ENCODE results near the gene ADAM12.

Gene ADAM12

DNA sequence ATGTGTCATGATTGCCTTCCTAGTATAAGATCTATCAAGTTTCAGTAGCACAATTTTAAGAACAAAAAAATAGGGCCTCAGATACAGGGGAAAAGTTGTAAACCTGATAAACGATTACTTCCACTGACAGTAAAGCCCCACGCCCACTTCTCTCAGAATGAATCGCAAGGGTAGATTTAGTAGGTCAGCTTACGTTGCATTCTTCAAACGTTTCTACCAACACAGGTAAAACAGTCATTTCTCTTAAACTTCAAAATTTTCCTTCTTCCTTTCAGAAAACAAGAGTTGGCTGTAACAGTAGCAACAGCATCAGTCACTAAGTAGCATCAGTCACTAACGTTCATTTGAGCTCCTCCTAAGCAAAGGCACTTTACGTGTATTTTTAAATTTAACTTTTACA lies 221.5 kb downstream of the ADAM12 start:
- no peak for DNase-seq

DNA sequence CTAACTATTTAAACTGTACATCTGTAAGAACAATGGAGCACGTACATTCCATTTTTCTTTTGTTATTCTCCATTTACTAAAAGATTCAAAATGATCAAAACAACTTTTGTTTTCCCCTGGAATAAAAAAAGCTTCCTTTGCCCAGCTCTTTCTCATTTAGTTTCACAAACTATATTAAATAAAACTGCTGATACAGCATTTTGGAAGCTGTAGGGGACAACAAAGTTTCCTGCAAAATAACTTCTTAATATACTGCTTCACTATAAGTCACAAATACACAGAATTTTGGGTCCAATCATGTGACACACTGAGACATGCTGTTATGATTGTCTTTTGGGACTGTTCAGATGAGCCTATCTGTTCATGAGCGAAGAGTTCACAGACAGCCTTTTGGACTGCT lies 222.4 kb downstream of the ADAM12 start:
- no peak for DNase-seq

DNA sequence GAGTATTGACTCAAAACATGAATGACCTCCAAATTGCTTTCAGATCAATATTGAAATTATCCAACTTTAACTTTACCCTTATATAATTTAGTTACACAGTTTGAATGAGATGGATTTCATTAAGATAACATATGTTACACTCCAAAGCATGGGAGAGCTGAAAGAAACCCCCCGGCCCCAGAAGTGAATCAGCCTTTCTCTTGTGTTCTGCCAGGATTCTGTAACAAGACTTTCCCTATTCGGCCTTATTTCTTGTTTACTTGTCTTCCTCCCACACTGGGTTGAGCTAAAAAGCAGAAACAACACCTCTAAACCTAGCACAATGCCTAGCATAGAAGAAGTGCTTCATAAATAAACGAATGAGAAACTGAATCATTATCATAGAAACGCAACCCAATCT lies 224.8 kb downstream of the ADAM12 start:
- DNase-seq, result no peak

DNA sequence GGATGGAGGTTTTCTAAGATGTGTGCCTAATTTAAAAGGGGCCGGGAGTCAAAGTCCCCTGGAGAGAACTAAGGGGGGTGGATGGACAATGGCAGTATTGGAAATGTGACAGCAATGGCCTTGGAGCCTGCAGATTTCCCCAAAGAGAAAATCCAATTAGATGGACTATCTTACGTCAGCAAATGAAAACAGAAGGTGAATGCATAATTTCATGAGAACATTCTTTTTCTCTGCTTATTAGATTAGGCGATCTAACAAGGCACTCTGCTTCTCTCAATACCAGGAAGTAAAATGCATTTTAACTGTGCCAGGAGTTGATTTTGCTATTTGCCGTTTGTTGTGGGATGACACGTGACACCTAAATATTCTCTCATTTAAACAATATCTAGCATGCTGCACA lies 226.6 kb downstream of the ADAM12 start:
- no peak for DNase-seq

DNA sequence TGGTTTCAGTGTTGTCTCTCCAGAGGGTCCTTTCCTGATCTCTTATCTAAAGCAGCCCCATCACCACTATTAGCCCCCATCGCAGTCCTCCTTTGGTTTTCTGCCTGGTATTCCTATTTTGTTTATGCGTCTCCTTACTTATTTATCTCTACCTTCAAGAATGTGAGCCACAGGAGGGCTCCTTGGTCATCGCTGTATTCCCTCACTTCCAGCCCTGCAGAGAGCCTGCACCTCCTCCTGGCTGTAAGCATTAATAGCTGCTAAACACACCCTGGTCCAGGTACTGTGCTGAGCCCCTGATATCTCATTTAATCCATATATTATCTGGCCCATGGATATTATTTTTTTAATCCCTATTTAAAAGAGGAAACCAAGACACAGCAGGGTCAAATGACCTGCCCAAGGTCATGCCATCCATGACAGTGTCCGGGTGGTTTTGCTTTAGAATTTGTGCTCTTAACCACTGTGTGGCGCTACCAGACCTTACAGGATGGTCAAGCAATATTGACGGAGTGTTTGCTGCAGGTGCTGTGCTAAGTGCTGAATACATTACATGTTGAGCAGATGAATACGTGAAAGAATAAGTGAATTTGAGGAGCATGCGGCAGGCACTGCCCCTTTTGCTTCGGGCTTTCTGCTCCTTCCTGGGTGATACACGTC lies 227.2 kb downstream of the ADAM12 start:
- no peak for DNase-seq

DNA sequence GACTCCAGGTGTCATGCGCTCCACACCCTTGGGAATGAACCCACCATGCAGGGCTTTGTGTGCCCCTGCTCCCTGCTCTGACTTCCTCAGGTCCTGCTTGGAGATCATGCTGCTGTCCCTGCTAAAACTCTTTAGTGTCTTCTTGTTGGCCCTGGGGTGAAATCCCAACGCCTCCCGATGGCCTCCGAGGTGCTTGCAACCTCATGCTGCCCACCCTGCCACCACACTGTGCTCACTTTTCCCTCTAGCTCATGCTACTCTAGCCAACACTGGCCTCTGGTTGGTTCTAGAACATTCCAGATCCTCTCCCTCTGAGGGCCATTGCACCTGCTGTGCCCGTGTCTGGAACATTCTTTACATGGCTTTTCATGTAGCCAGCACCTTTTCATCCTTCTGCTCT lies 227.7 kb downstream of the ADAM12 start:
- no peak for DNase-seq

DNA sequence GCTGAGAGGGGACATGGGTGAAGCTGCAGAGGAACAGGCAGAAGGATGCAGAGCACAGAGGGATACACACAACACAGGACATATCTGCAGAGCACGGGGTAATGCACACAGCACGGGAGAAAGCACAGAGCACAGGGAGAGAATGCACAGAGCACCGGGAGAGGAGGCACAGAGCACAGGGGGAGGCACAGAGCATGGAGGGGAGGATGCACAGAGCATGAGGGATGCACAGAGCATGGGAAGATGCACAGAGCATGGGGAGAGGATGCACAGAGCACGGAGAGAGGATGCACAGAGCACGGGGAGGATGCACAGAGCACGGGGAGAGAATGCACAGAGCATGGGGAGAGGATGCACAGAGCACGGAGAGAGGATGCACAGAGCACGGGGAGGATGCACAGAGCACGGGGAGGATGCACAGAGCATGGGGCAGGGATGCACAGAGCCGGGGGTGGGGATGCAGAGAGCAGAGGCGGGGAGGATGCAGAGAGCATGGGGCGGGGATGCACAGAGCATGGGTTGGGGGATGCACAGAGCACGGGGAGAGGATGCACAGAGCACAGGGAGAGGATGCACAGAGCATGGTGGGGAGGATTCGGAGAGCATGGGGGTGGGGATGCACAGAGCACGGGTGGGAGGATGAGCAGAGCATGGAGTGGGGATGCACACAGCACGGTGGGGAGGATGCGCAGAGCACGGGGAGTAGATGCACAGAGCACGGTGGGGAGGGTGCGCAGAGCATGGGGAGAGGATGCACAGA lies 230.0 kb downstream of the ADAM12 start:
- no peak for DNase-seq

DNA sequence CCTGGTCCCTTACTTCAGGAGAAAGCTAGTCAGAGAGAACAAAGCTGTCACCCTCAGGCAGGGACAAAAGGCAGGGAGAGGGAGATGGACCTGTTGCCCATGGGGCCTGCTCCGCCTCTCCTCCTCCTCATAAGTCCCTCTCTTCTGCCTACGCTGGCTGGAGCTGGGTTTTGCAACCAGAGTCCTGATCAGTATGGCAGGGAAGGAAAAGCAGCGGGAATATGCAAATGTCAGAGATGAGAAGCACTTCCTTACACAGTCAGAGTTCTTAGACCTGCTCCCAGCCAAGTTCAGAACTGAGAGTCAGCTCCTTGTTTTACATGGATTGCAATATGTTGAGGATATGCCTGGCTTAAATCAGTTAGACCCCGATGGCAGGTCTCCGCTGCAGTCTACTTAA lies 231.1 kb downstream of the ADAM12 start:
- no peak for DNase-seq

DNA sequence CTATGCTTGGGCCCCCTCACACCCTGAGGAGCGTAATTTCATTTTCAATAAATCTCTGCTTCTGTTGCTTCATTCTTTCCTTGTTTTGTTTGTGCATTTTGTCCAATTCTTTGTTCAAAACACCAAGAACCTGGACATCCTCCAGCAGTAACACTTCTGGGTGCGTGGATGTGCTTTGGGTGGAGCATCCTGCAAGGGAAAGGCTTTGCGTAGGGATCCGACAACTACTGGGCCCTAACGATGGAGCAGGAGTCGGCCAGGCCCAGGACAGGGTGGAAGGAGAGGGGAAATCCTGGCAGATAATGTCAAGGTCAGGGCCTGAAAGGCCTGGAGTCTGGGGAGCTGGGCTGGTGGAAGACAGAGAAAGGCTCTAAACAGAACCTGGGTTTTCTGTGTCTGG lies 231.8 kb downstream of the ADAM12 start:
- no peak for DNase-seq

DNA sequence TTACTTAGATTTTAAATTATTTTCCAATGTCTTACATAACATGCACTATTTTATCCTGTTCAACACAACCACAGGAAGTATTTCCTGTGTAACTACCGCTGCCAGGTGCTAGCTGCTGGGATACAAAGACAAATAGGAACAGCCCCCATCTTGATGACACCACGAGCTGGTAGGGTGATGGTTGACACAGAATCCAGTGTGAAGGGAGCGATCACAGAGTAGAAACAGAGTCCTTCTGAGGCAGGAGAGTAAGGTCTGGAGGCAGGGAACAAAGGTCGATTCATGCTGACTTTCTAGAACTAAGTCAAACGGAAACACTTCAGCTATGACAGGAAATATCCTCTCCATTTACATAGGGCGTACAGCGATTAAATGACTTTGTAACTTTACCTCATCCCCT lies 232.3 kb downstream of the ADAM12 start:
- no peak for DNase-seq

DNA sequence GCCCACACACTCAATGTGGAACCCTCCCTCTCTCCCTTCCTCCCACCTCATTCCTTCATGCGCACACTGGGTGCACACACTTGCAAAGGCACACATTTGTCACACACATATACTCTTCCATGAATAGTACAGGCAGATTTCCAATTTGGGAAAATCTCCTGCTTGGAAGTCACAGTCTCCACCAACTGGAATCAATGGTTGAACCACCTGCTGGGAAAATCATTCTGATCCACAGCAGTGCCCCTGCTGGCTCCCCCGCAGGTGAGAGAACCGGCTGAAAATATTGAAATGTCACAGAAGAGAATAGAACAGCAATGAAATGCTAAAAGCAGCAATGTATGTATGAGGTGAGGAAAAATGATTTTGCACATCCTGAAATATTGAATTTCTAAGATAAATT lies 232.7 kb downstream of the ADAM12 start:
- no peak for DNase-seq

DNA sequence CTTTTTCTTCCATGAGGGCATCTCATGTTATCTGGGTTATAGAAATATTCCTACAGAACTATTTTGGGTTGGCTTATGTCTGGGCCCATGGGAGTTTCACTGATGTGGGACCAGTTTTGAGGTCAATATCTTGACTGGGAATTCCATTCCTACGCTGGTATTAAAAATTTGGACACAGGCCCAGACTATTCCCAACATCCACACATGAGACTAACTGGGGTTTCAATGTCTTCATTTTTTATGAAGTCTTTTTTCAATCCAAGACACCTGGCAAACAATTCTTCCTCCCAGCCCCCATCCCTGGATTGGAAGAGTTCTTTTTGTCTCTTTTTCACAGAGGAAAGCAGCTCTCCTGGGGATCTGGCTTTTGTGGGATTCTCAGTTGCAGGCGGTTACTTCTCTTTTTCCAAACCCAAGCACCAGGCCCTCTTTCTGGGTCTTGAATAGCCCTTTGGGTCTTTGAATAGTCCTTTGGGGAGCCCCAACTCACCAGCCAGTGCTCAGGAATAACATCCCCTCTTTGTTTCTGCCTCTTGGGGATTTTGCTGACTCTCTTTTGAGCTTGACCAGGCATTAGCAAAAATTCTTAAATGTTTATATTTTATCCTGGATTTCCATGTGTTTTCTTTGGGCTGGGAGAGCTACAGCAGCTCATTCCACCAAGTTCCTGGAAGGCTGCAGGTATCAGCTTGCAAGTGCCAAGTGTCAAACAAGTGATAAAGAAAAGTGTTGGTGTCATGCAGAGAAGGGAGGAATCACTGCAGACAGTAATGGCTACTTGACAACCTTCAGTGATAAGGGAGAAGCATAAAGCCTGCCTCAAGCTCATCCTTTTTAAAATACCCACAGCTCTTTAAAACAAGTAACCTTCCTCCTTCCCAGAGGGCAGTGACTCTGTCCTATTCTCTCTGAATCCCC lies 234.3 kb downstream of the ADAM12 start:
- DNase-seq, result no peak

DNA sequence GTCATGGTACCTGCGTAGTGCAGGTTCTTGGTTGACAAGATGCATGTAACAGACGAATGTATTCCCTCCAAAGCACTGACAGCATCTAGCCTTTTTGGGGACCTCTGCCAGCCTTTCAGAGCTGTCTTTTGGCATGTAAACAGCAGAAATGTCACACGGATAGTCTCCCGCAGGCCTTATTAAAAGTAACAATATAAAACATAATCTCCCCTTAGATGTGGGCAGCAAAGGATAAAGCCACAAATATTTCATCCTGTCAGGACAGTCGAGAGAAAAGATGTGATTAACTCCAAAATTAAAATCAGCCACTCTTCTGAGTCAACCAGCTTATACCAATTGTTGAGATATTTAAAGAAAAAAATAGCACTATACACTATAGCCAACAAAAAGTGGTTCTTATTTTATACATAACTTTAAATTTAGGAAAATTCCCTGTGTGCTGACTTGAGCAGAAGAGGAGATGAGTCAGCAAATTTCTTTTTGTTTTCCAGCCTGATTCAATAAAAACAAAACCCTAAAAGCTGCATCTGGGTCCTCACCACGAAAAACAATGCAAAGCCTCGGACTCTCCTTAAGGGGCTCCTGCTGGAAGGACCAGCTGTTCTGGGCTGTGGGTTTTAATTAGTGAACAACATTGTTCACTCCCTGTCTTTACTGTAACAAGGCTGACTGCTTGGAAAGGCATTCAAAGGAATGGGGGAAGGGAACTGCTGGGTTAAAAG lies 240.2 kb downstream of the ADAM12 start:
- DNase-seq, result no peak

DNA sequence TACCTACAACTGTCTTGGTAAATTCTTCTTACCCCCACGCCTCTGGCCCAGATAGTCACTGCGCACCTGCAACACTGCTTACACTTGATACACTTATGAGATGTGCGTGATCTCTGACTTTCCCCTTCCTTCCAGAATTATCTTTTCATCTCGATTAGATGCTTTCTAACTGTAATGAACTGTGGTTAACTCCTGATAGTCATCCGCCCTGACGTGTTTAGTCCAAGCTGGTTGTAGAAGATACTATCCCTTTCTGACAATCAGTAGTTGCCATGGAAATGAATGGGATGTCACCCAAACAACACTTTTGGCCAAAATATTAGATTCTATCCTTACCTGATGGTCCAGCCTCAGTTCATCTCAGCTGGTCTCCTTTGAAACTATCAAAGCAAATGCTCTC lies 241.5 kb downstream of the ADAM12 start:
- DNase-seq, result no peak

DNA sequence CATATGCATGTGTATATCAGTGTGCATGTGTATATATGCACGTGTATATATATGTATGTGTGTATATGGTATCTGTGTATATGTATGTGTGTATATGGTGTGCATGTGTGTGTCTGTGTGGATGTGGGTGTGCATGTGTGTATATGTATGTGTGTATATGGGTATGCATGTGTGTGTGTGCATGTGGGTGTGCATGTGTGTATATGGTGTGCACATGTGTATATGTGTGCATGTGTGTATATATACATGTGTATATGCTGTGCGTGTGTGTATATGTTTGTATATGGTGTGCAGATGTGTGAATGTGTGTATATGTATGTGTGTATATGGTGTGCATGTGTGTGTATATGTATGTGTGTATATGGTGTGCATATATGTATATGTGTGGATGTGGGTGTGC lies 245.2 kb downstream of the ADAM12 start:
- DNase-seq, result no peak

DNA sequence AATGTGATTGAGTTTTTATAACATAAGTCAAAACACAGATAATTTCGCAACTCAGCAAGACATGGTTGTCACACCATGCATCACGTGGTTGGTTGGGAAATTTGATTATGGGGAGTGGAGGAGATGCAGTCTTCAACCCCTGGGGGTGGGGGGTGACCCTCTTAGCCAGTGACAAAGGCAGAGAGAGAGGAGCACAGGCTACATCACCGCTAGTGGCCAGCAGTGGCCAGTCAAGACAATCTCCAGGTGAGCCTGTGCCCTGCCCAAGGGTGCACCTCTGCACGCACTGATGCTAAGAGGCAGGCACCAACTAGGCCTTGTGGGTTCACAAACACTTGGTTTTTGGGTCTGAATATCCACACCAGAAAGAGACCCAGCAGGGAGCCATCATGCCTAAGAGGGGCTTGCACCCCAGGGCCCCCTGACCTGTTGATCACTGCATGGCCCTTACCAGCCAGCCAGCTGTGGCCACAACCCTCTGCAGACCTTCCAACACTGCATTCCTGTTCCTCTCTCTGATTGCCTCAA lies 247.5 kb downstream of the ADAM12 start:
- no peak for DNase-seq

DNA sequence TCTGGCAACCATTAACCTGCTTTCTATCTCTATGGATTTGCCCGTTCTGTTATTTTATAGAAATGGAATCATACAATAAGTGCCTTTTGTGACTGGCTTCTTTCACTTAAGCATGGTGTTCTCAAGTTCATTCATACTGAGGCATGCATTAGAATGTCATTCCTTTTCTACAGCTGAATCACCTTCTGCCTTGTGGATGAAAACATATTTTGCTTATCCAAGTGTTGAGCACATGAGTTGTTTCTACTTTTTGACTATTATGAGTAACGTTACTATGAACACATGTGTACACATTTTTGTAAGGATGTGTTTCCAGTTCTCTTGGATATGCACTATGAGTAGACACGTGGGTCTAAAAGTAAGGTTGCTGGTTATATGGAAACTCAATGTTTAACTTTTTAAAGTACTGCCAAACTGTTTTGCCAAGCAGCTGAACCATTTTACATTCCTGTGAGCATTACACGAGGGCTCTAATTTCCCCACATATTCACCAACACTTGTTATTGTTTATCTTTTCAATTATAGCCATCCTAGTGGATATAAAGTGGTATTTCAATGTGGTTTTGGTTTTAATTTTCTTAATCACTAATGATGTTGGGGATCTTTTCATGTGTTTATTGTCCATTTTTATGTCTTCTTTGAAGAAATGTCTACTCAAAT lies 250.6 kb downstream of the ADAM12 start:
- DNase-seq, result no peak

DNA sequence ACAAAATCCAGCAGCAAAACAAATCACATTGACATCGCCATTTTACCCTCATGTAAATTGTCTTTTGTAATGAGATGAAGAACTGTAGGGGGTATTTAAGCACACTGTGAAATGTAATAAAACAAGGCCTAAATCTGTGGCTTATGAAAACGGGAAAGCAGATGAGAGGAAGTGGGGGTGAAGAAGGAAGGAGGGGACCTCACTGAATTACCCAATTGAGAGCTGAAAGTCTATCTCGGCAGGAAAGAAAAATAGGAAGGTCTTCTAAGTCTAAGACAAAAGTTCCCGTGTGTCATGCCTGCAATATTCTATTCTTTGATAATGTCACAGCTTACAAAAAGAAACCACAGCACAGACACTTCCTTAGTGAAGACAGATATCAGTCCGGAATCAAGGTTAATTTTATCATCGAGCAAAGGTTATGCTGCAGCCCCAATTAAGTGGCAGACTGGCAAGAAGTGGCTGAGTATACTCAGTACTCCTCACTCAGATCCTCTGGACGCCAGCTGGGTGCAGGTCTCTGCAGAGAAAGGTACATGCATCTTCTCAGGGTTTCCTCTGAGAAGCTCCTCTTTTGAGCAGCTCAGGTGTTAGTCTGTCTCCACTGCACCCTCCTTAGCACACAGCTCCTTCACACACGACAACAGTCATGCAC lies 252.2 kb downstream of the ADAM12 start:
- no peak for DNase-seq

DNA sequence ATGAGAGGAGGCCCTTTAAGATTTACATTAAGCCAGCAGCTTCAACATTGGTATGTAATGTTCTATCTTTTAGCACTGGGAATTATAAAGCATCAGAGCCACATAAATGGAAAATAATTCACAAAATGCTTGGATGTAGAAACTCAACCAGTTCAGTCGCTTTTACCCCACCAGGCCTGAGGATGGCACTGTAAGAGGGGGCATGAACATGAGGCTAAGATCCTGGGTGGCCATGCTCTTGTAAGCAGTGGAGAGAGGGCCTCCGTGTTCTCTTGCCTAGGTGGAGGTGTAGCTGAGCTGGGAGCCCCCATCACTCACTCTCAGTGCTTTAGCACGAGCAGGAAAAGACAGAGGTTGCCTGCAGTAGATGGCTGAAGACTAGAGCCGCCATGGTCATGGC lies 253.1 kb downstream of the ADAM12 start:
- no peak for DNase-seq

DNA sequence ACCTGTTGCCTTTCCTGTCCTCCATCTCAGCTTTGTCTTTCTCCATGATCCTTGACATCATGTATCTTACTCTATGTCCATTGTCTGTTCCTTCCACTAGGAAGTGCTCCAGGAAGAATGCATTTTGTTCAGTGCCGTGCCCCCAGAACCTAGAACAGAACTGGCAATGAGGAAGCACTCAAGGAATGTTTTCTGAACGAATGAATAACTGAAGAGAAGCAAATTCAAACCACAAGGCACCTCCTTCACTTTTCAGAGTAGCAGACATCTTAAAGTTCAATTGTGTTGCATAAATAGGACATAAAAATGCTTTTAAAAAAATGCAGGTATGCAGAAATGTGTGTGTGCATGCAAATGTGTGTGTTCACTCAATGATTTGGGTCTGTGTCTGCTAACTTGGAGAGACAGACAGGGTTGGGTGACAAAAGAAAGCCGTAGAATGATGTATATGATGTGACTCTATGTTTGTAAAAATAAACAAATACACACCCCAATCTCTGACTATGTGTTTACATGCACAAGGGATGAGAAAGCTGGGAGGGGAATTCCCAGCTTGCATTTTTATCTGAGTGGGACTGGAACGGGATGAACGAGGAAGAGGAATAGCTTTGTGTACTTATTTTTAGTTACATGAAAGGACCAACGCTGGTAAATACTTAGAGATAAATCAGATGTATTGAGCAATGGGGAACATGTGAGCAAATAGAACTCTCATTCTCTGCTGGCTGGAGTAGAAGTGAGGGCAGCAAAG lies 254.2 kb downstream of the ADAM12 start:
- no peak for DNase-seq

DNA sequence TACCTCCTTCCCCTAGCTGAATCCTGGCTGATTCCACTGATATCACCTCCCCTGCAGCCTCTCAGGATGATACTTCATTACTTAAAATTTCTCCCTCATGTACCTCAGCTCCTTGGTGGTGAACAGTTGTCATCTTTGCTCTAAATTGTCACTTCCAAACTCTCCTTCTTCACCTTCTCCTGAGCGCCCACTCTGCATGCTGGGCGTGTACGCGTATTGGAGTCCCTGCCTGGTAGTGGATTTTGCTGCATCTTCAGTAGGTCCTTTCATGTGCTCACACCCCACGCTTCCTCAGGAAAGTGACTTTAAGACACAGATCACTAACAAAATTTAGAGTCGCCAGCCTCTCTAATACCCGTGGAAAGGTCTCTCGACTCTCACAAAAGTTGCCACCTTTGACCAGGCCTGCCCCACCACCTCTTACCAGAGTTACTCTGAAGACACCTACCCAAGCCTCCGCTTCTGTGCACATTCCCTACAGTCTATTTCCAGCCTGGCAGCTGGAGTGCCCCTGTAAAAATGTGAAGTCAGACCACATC lies 255.1 kb downstream of the ADAM12 start:
- no peak for DNase-seq
